GM12891 (cell line): ENCODE measurements around the gene SMDT1.
A peak's percentile ranks its signal among the peaks of the same experiment; 100 is the strongest.
"Not testable (repeated sequence)": the region's sequence is repeated elsewhere in the genome, so short reads cannot be mapped to it uniquely, and the experiment has no call there.

ENCODE experiments used
- DNase-seq: peaks from one replicate; pipeline ENCODE4 v3.0.0; 2011; ENCODE audit warnings: low spot score; ENCODE audit not compliant: insufficient read length
- FAIRE-seq: peaks from 2 replicates; lab custom pipeline; 2011; peaks lifted over from hg19 to GRCh38; lab: Jason Lieb, UNC
- PAX5 ChIP-seq: IDR thresholded peaks from 2 replicates; pipeline ENCODE4 v1.6.1; 2011; ENCODE audit warnings: low read length, moderate library complexity, mild to moderate bottlenecking; ENCODE audit not compliant: insufficient read depth, severe bottlenecking
- POLR2A ChIP-seq: IDR thresholded peaks from 2 replicates; pipeline ENCODE4 v1.6.1; 2011; ENCODE audit warnings: low read depth, low read length, control low read depth
- POLR2AphosphoS5 ChIP-seq: IDR thresholded peaks from 2 replicates; pipeline ENCODE4 v1.6.1; 2011; ENCODE audit warnings: low read depth, low read length, control low read depth
- POU2F2 ChIP-seq: IDR thresholded peaks from 2 replicates; pipeline ENCODE4 v1.6.1; 2011; ENCODE audit warnings: low read depth, mild to moderate bottlenecking, control low read depth, low read length, moderate library complexity
- SPI1 ChIP-seq: IDR thresholded peaks from 2 replicates; pipeline ENCODE4 v1.6.1; 2011; ENCODE audit warnings: low read depth, low read length, control low read depth
- TAF1 ChIP-seq: IDR thresholded peaks from 2 replicates; pipeline ENCODE4 v1.6.1; 2011; ENCODE audit warnings: low read depth, low read length, control low read depth

SMDT1 gene

GRCh38 chr22:42108848-42109247, 29.3 kb downstream of the SMDT1 start:
- no peak for TF ChIP-seq TAF1
- FAIRE-seq: no peak

GRCh38 chr22:42111798-42112197, 32.3 kb downstream of the SMDT1 start:
- TF ChIP-seq SPI1 (no peak), TAF1 (no peak), POU2F2 (no peak), PAX5 (no peak), POLR2A (no peak), POLR2AphosphoS5 (no peak)
- no peak for FAIRE-seq

More at GRCh38 chr22:42108848-42109247, 29.3 kb downstream of the SMDT1 start:
- no peak for DNase-seq

GRCh38 chr22:42112793-42113192, 33.3 kb downstream of the SMDT1 start:
- DNase-seq, FAIRE-seq: not testable (repeated sequence)

More at GRCh38 chr22:42111798-42112197, 32.3 kb downstream of the SMDT1 start:
- no peak for DNase-seq

- no peak for TF ChIP-seq SPI1
- no peak for TF ChIP-seq POU2F2
- TF ChIP-seq POLR2AphosphoS5: no peak
- no peak for TF ChIP-seq PAX5
- no peak for TF ChIP-seq POLR2A
- TF ChIP-seq TAF1: no peak
- DNase-seq (no peak), FAIRE-seq (no peak)
These were observed 35.2 kb downstream of the SMDT1 start for GRCh38 chr22:42114721-42115120.

GRCh38 chr22:42115420-42115830, 35.9 kb downstream of the SMDT1 start:
- FAIRE-seq: peak; percentile 73
- not testable (repeated sequence) for DNase-seq

GRCh38 chr22:42116848-42117424, 37.4 kb downstream of the SMDT1 start:
- TF ChIP-seq PAX5: no peak
- no peak for TF ChIP-seq POU2F2
- no peak for TF ChIP-seq SPI1
- TF ChIP-seq TAF1: no peak
- TF ChIP-seq POLR2AphosphoS5: no peak
- TF ChIP-seq POLR2A: no peak
- FAIRE-seq (no peak), DNase-seq (no peak)

GRCh38 chr22:42120231-42121021, 40.9 kb downstream of the SMDT1 start:
- peak; percentile 81 for FAIRE-seq
- DNase-seq: not testable (repeated sequence)
- 0 out of 2 replicates have a peak, but pooled peaks have one; percentile 3 for TF ChIP-seq SPI1

GRCh38 chr22:42123529-42123928, 44.0 kb downstream of the SMDT1 start:
- not testable (repeated sequence) for DNase-seq
- FAIRE-seq: peak; percentile 99

GRCh38 chr22:42127606-42128005, 48.1 kb downstream of the SMDT1 start:
- DNase-seq: no peak
- no peak for FAIRE-seq
- TF ChIP-seq POU2F2: no peak
- no peak for TF ChIP-seq POLR2AphosphoS5
- TF ChIP-seq SPI1: no peak
- TF ChIP-seq POLR2A: no peak
- TF ChIP-seq TAF1: no peak
- no peak for TF ChIP-seq PAX5

GRCh38 chr22:42128007-42128406, 48.5 kb downstream of the SMDT1 start:
- FAIRE-seq, DNase-seq: not testable (repeated sequence)

GRCh38 chr22:42128776-42129694, 49.5 kb downstream of the SMDT1 start:
- DNase-seq, FAIRE-seq: not testable (repeated sequence)

GRCh38 chr22:42130182-42130581, 50.7 kb downstream of the SMDT1 start:
- DNase-seq: not testable (repeated sequence)
- FAIRE-seq: peak; percentile 28

GRCh38 chr22:42130639-42131431, 51.3 kb downstream of the SMDT1 start, which contains the start of gene CYP2D6:
Gene CYP2D6, minus strand, starts transcription at chr22:42130810. Its CDS starts 19 bp downstream, at chr22:42130791.
- peak; percentile 92 for FAIRE-seq
- DNase-seq: not testable (repeated sequence)
